Mucosa of descending colon (tissue), 3 donors: ENCODE measurements around the gene FBXO3. TPM values are rescaled to one million over a fixed set of nuclear protein-coding genes. Genes with fewer than 3 reads are reported as not detected.

ENCODE experiments used
- ATAC-seq: fragments of 200-7000 bp; cut with Tn5 transposase; one replicate; pipeline ENCODE4 v1.9.1; 2020; ENCODE audit warnings: mild to moderate bottlenecking, moderate library complexity
- DNase-seq, 3 donors: peaks; one replicate each; pipeline ENCODE4 v3.0.0-alpha.2; 2020
- H3K36me3 ChIP-seq: fragments of 200-600 bp; one replicate; pipeline ENCODE4 v1.8.0; 2021; ENCODE audit warnings: low read depth, mild to moderate bottlenecking
- H3K4me1 ChIP-seq: fragments of 200-600 bp; one replicate; pipeline ENCODE4 v1.8.0; 2021; ENCODE audit warnings: low read depth, mild to moderate bottlenecking
- H3K4me3 ChIP-seq: fragments of 200-600 bp; one replicate; pipeline ENCODE4 v1.8.0; 2021; ENCODE audit warnings: mild to moderate bottlenecking
- H3K9me3 ChIP-seq: fragments of 200-600 bp; one replicate; pipeline ENCODE4 v1.8.0; 2021; ENCODE audit warnings: mild to moderate bottlenecking
- CTCF ChIP-seq: fragments of 200-600 bp; IDR thresholded peaks from one replicate; pipeline ENCODE4 v1.8.0; 2022; ENCODE audit warnings: antibody characterized with exemption, mild to moderate bottlenecking
- intact Hi-C, 2 donors: fragments of 100-400 bp; cut with DNase I in 1 of 2; cut with micrococcal nuclease in 1 of 2; formaldehyde crosslinking; loops; one replicate each; pipeline versions ENCODE4 v1.11.0 to v1.11.1; 2022; cut with DNase I, micrococcal nuclease
- total RNA-seq, 3 donors: library from RNA; stranded (reverse); fragmentation: NEBNext Ultra II Directional in 2 of 3; extraction: Animal tissue kit (Norgen Biotek cat#: 25700) in 2 of 3; gene quantifications; one replicate each; pipeline versions ENCODE4 v1.2.1 to v1.2.4, GENCODE V29; 2021 to 2023
- donor health status: DM: no; HTN: no; CAD: no; lungs with moderate emphysema.
- donor health status: DM: no; HTN: no; CAD: no.
- donor health status: DM: no; HTN: yes; CAD: no.

The FBXO3 gene
- total RNA-seq, 3 donors from 2014 or later = 27.3 to 36.0 (median 34.5) TPM

GRCh38 chr11:33691066-33691864, 83.1 kb downstream of the FBXO3 start:
- ATAC-seq (peak; percentile 68), DNase-seq (peak in 1 of 3 donors; percentile 56)
- H3K4me1 ChIP-seq = peaks cover 27% of the 10 kb centered on the region
- no peak for TF ChIP-seq CTCF
- no peaks in the 10 kb centered on the region for H3K9me3 ChIP-seq
- H3K36me3 ChIP-seq = no peaks in the 10 kb centered on the region
- intact Hi-C loops = no loop called here
- no peak overlapping the region for H3K4me3 ChIP-seq

Other genes starting within 250 kb of the FBXO3 start
- gene C11orf91, start 73.7 kb downstream of the FBXO3 start, total RNA-seq = under 1 TPM; 0.51 to 0.70 (median 0.58) TPM
- gene CD59, start 38.1 kb downstream of the FBXO3 start, total RNA-seq = 100 to 1,000 TPM; 317 to 382 (median 381) TPM
- gene LMO2, start 117.6 kb upstream of the FBXO3 start, total RNA-seq = 10 to 100 TPM in 1 of 3 donors, 1 to 10 TPM in 2; 7.5 to 12.1 (median 9.7) TPM